IMR-90 (cell line): ENCODE results near the gene IL12RB2. TPM values are rescaled to one million over a fixed set of nuclear protein-coding genes. Genes with fewer than 3 reads are reported as not detected.

Source experiments
- ATAC-seq: fragments of 200-7000 bp; cut with Tn5 transposase; 2 replicates; pipeline ENCODE4 v1.9.1; 2020; ENCODE audit warnings: low read depth, mild to moderate bottlenecking, moderate library complexity
- BruUV-seq: library from RNA; stranded (reverse); fragments of 400-500 nt; replicated peaks from 2 replicates; lab custom pipeline; 2021; lab: Mats Ljungman, UMichigan
- CTCF ChIA-PET: fragments of 300-600 bp; formaldehyde crosslinking; extraction: SDS; loops from one replicate; lab custom pipeline; 2021; ENCODE audit warnings: antibody characterized with exemption; lab: Yijun Ruan, JAX
- POLR2A ChIA-PET: fragments of 300-600 bp; sonication (Branson Sonifier 250); formaldehyde crosslinking; loops from one replicate; lab custom pipeline; 2022; ENCODE audit warnings: antibody characterized with exemption; ENCODE audit not compliant: unreplicated experiment; lab: Charles Lee
- DNase-seq: peaks from one replicate; pipeline ENCODE4 v3.0.0; 2013
- H2AFZ ChIP-seq: replicated peaks from 2 replicates; pipeline ENCODE3; 2013; ENCODE audit warnings: low read length, mild to moderate bottlenecking; ENCODE audit not compliant: poor library complexity
- H2AK5ac ChIP-seq: 2 replicates; pipeline ENCODE4 v1.6.1; 2013; ENCODE audit warnings: low read depth, low read length, inconsistent platforms
- H2AK9ac ChIP-seq: replicated peaks from 2 replicates; pipeline ENCODE3; 2013; ENCODE audit warnings: mild to moderate bottlenecking, low read depth, low read length, moderate library complexity; ENCODE audit not compliant: poor library complexity
- H2BK120ac ChIP-seq: 2 replicates; pipeline ENCODE4 v1.6.1; 2013; ENCODE audit warnings: low read depth, low read length, inconsistent platforms
- H2BK15ac ChIP-seq: 3 replicates; pipeline ENCODE4 v1.6.1; 2013; ENCODE audit warnings: low read depth, low read length, inconsistent platforms
- H2BK20ac ChIP-seq: 2 replicates; pipeline ENCODE4 v1.6.1; 2013; ENCODE audit warnings: low read depth, mild to moderate bottlenecking, inconsistent platforms, low read length, moderate library complexity
- H2BK5ac ChIP-seq: 2 replicates; pipeline ENCODE4 v1.6.1; 2013; ENCODE audit warnings: mild to moderate bottlenecking, low read depth, low read length, inconsistent platforms; ENCODE audit not compliant: poor library complexity, severe bottlenecking
- H3K14ac ChIP-seq: replicated peaks from 2 replicates; pipeline ENCODE4 v1.6.1; 2013; ENCODE audit warnings: low read depth, low read length, inconsistent platforms
- H3K18ac ChIP-seq: 2 replicates; pipeline ENCODE4 v1.6.1; 2013; ENCODE audit warnings: low read depth, low read length, control low read depth
- H3K23ac ChIP-seq: 2 replicates; pipeline ENCODE4 v1.6.1; 2013; ENCODE audit warnings: low read depth, low read length, inconsistent platforms
- H3K27ac ChIP-seq: 2 replicates; pipeline ENCODE4 v1.5.1; 2013; ENCODE audit warnings: mild to moderate bottlenecking, control low read depth, low read length; ENCODE audit not compliant: insufficient read depth
- H3K27me3 ChIP-seq: 2 replicates; pipeline ENCODE4 v1.6.1; 2013; ENCODE audit warnings: low read length; ENCODE audit not compliant: control insufficient read depth, insufficient read depth
- H3K36me3 ChIP-seq: 2 replicates; pipeline ENCODE4 v1.6.1; 2013; ENCODE audit warnings: low read length, mixed read lengths; ENCODE audit not compliant: control insufficient read depth, insufficient read depth
- H3K4ac ChIP-seq: 2 replicates; pipeline ENCODE4 v1.6.1; 2013; ENCODE audit warnings: low read depth, low read length, inconsistent platforms
- H3K4me1 ChIP-seq: 2 replicates; pipeline ENCODE4 v1.6.1; 2013; ENCODE audit warnings: low read length, mixed read lengths; ENCODE audit not compliant: control insufficient read depth, insufficient read depth
- H3K4me2 ChIP-seq: 2 replicates; pipeline ENCODE4 v1.6.1; 2013; ENCODE audit warnings: low read depth, mild to moderate bottlenecking, control low read depth, low read length, moderate library complexity
- H3K4me3 ChIP-seq: 2 replicates; pipeline ENCODE4 v1.5.1; 2013; ENCODE audit warnings: low read depth, mild to moderate bottlenecking, control low read depth, low read length, moderate library complexity; ENCODE audit not compliant: insufficient read depth
- H3K56ac ChIP-seq: 2 replicates; pipeline ENCODE4 v1.6.1; 2013; ENCODE audit warnings: low read length, inconsistent platforms; ENCODE audit not compliant: insufficient read depth; ENCODE audit errors: extremely low read depth
- H3K79me1 ChIP-seq, 2 experiments: 2 replicates each; pipeline ENCODE4 v1.6.1; 2013; ENCODE audit warnings: low read length in 2 of 2, inconsistent platforms in 1 of 2, low read depth in 1 of 2
- H3K9ac ChIP-seq: 2 replicates; pipeline ENCODE4 v1.6.1; 2013; ENCODE audit warnings: low read depth, low read length, control low read depth
- H3K9me1 ChIP-seq: 2 replicates; pipeline ENCODE4 v1.6.1; 2013; ENCODE audit warnings: low read length, inconsistent platforms; ENCODE audit not compliant: insufficient read depth
- H3K9me3 ChIP-seq: 2 replicates; pipeline ENCODE4 v1.6.1; 2013; ENCODE audit warnings: low read length; ENCODE audit not compliant: control insufficient read depth, insufficient read depth
- H4K20me1 ChIP-seq: 2 replicates; pipeline ENCODE4 v1.6.1; 2013; ENCODE audit warnings: low read length, inconsistent platforms; ENCODE audit not compliant: insufficient read depth
- H4K5ac ChIP-seq: 2 replicates; pipeline ENCODE4 v1.6.1; 2013; ENCODE audit warnings: mild to moderate bottlenecking, low read depth, low read length, control low read depth
- H4K8ac ChIP-seq, 2 experiments: 2 replicates each; pipeline ENCODE4 v1.6.1; 2013; ENCODE audit warnings: low read depth in 2 of 2, low read length in 2 of 2, control low read depth in 1 of 2, inconsistent platforms in 1 of 2
- H4K91ac ChIP-seq: 2 replicates; pipeline ENCODE4 v1.6.1; 2013; ENCODE audit warnings: low read depth, low read length, inconsistent platforms; ENCODE audit not compliant: insufficient read depth
- MAZ ChIP-seq: IDR thresholded peaks from 2 replicates; pipeline ENCODE4 v1.6.1; 2012; ENCODE audit warnings: low read depth, mild to moderate bottlenecking, low read length, improper control_type of control experiment, moderate library complexity, borderline replicate concordance
- RAD21 ChIP-seq: IDR thresholded peaks from 2 replicates; pipeline ENCODE4 v1.6.1; 2012; ENCODE audit warnings: low read length, improper control_type of control experiment
- RCOR1 ChIP-seq: IDR thresholded peaks from 2 replicates; pipeline ENCODE4 v1.6.1; 2012; ENCODE audit warnings: mild to moderate bottlenecking, low read length, improper control_type of control experiment; ENCODE audit not compliant: insufficient replicate concordance
- SMC3 ChIP-seq: fragments of 150-350 bp; IDR thresholded peaks from 2 replicates; pipeline ENCODE4 v1.6.1; 2016; ENCODE audit warnings: low read depth, mild to moderate bottlenecking, antibody characterized with exemption, low read length, moderate library complexity
- WGBS, 2 experiments: methylation state at CpG; one replicate each; pipeline versions ENCODE4 v1.1.5 to v1.1.7; 2013; ENCODE audit warnings: missing lambda C conversion rate in 2 of 2; ENCODE audit not compliant: insufficient read length in 1 of 2; ENCODE audit errors: extremely low coverage in 2 of 2; 5-methylcytosine and 5-hydroxymethylcytosine counted together
- dilution Hi-C: fragments of 300-500 bp; cut with HindIII; formaldehyde crosslinking; loops from one replicate; pipeline ENCODE4 v1.14.3; 2018; ENCODE audit warnings: low sequenced_read_pairs; ENCODE audit not compliant: unreplicated experiment
- in situ Hi-C: fragments of 300-500 bp; cut with MboI; formaldehyde crosslinking; loops from 3 replicates; pipeline ENCODE4 v1.14.3; 2019; ENCODE audit warnings: low sequenced_read_pairs, inconsistent platforms, mixed read lengths
- intact Hi-C: fragments of 100-400 bp; cut with micrococcal nuclease; formaldehyde crosslinking; loops from 2 replicates; pipeline ENCODE4 v1.10.0; 2022
- polyA plus RNA-seq, 3 experiments: library from polyadenylated mRNA; depleted of rRNA; stranded (reverse); fragments of >200 nt; gene quantifications; 2 replicates each; pipeline ENCODE4 v1.2.3, GENCODE V29; 2012; ENCODE audit warnings: low replicate concordance in 1 of 3
- total RNA-seq: library from RNA; depleted of rRNA; stranded (reverse); fragments of >200 nt; gene quantifications from 2 replicates; pipeline ENCODE4 v1.2.3, GENCODE V29; 2012

The IL12RB2 gene
- total and polyA plus RNA-seq, 2 of the 4 experiments (the other 2 are of a cell fraction), result not detected

DNA sequence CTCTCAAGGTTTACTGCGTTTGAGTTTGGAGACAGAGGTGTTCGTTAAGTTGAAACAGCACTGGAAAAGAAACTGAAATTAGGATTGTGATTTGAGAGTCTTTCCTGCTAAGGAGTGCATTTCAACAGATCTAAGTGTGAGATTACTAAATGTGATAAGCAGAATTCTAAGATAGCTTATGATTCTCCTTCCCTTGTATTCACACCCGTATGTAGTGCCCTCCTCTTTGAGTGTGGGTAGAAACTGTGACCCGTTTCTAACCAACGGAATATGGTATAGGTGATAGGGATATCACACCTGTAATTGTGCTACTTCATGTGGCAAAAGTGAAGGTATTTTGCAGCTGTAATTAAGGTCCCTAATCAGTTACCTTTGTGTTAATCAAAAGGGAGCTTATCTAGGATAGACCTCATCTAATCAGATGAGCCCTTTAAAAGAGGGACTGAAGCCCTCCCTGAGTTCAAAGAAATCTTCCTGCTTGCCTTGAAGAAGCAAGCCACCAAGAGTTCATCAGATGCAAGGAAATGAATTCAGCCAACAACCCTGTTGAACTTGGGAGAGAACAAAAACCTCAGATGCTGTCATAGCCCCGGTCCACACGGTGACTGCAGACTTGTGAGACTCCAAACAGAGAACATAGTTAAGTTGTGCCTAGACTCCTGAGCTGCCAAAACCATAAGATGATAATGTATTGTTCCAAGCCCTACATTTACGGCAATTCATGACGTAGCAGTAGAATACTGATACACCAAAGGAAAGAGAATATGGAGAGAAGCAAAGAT, 12.6 kb upstream of the IL12RB2 start:
- CTCF ChIA-PET, result interaction anchor here (0.6 kb wide), 1 partner anchor 311 kb away, joined by 4 read pairs; no protein-coding TSS in a partner anchor
- no peak overlapping the region for H2BK20ac ChIP-seq
- H2BK120ac ChIP-seq, result no peak overlapping the region
- H3K56ac ChIP-seq, result no peak overlapping the region
- H3K79me1 ChIP-seq, result no peaks in the 10 kb centered on the region
- no peak overlapping the region for H2AK9ac ChIP-seq
- in situ Hi-C loops, result no loop called here
- no peak overlapping the region for H3K4ac ChIP-seq
- no peak overlapping the region for H3K14ac ChIP-seq
- H3K36me3 ChIP-seq, result no peaks in the 10 kb centered on the region
- intact Hi-C loops, result no loop called here
- no CpG with 5 or more reads among the region's 9 CpGs for WGBS, 2 experiments
- no peak overlapping the region for H4K8ac ChIP-seq
- H3K4me2 ChIP-seq, result no peak overlapping the region
- ATAC-seq, result no peak
- no peak overlapping the region for H2BK5ac ChIP-seq
- H3K9me1 ChIP-seq, result no peaks in the 10 kb centered on the region
- BruUV-seq, result no TSS peak
- H3K27me3 ChIP-seq, result peaks cover 6% of the 10 kb centered on the region
- no peak overlapping the region for H4K91ac ChIP-seq
- dilution Hi-C loops, result no loop called here
- H3K18ac ChIP-seq, result no peak overlapping the region
- no peaks in the 10 kb centered on the region for H3K9me3 ChIP-seq
- no peak overlapping the region for H2BK15ac ChIP-seq
- no peaks in the 10 kb centered on the region for H4K20me1 ChIP-seq
- H3K27ac ChIP-seq, result no peak overlapping the region
- H3K4me3 ChIP-seq, result no peak overlapping the region
- no peak overlapping the region for H2AFZ ChIP-seq
- H3K4me1 ChIP-seq, result no peaks in the 10 kb centered on the region
- POLR2A ChIA-PET, result no interaction called here
- TF ChIP-seq MAZ, result no peak
- no peak for TF ChIP-seq RAD21
- no peak for TF ChIP-seq RCOR1
- TF ChIP-seq SMC3, result no peak
- no peak overlapping the region for H3K9ac ChIP-seq
- H3K23ac ChIP-seq, result no peak overlapping the region
- no peak overlapping the region for H2AK5ac ChIP-seq
- H4K5ac ChIP-seq, result no peak overlapping the region
- no peak for DNase-seq
